HepG2 (cell line): ENCODE measurements around the gene MEX3C. TPM values are rescaled to one million over a fixed set of nuclear protein-coding genes. Genes with fewer than 3 reads are reported as not detected.

ENCODE experiments used
- ATAC-seq: fragments of 200-7000 bp; cut with Tn5 transposase; 3 replicates; pipeline ENCODE4 v1.9.1; 2020; ENCODE audit warnings: mild to moderate bottlenecking, moderate library complexity
- Bru-seq: library from RNA; stranded (reverse); fragments of 400-500 nt; gene quantifications from one replicate; lab custom pipeline; 2021; lab: Mats Ljungman, UMichigan
- BruChase-seq, 2 experiments: library from RNA; stranded (reverse); fragments of 400-500 nt; gene quantifications; one replicate each; lab custom pipeline; 2021; lab: Mats Ljungman, UMichigan
- BruUV-seq: library from RNA; stranded (reverse); fragments of 400-500 nt; replicated peaks from 2 replicates; lab custom pipeline; 2021; lab: Mats Ljungman, UMichigan
- CTCF ChIA-PET: fragments of 300-600 bp; formaldehyde crosslinking; extraction: SDS; loops from one replicate; lab custom pipeline; 2021; ENCODE audit warnings: low total read pairs, inconsistent platforms, low intra/inter-chr PET ratio; lab: Yijun Ruan, JAX
- POLR2A ChIA-PET: fragments of 350-600 bp; sonication (Branson Sonifier 250); formaldehyde crosslinking; loops from one replicate; lab custom pipeline; 2020; ENCODE audit warnings: antibody characterized with exemption, inconsistent platforms; lab: Yijun Ruan, JAX
- DNase-seq: peaks from one replicate; pipeline ENCODE4 v3.0.0-alpha.2; 2015; ENCODE audit warnings: low spot score
- FAIRE-seq: peaks from 3 replicates; lab custom pipeline; 2011; peaks lifted over from hg19 to GRCh38; lab: Jason Lieb, UNC
- H2AFZ ChIP-seq: one replicate; pipeline ENCODE4 v1.6.1; 2011; ENCODE audit warnings: low read length, inconsistent platforms
- H3K27ac ChIP-seq: fragments of 300-600 bp; 3 replicates; pipeline ENCODE4 v1.8.0; 2011; ENCODE audit warnings: mixed run types, mild to moderate bottlenecking, mixed read lengths, low read length, inconsistent platforms; ENCODE audit not compliant: insufficient read depth; ENCODE audit errors: extremely low read length
- H3K27me3 ChIP-seq, 2 experiments: fragments of 200-600 bp in 1 of 2; 2 replicates in 1 of 2; 3 replicates in 1 of 2; pipeline versions ENCODE4 v1.6.0 to v1.8.0; 2011; ENCODE audit warnings: low read length in 2 of 2, mild to moderate bottlenecking in 2 of 2, moderate library complexity in 2 of 2, inconsistent platforms in 1 of 2; ENCODE audit not compliant: insufficient read depth in 2 of 2, control insufficient read depth in 1 of 2
- H3K36me3 ChIP-seq, 2 experiments: fragments of 200-600 bp in 1 of 2; replicated peaks in 1 of 2; 2 replicates in 1 of 2; 3 replicates in 1 of 2; pipeline versions ENCODE4 v1.5.1 to v1.8.0; 2011; ENCODE audit warnings: low read length in 2 of 2, inconsistent platforms in 1 of 2; ENCODE audit not compliant: insufficient read depth in 2 of 2, control insufficient read depth in 1 of 2
- H3K4me1 ChIP-seq: 2 replicates; pipeline ENCODE4 v1.5.1; 2012; ENCODE audit warnings: low read length, inconsistent platforms; ENCODE audit not compliant: insufficient read depth
- H3K4me2 ChIP-seq: 2 replicates; pipeline ENCODE4 v1.6.0; 2011; ENCODE audit warnings: low read depth, low read length, inconsistent platforms
- H3K4me3 ChIP-seq, 3 experiments: fragments of 200-600 bp in 1 of 3; sonication (generic), shearing (Covaris generic) in 1 of 3; replicated peaks in 1 of 3; 2 replicates each; pipeline ENCODE4 v1.5.1; 2011 to 2016; ENCODE audit warnings: low read length in 3 of 3, inconsistent platforms in 2 of 3, low read depth in 2 of 3, mild to moderate bottlenecking in 2 of 3, control low read depth in 1 of 3, mixed read lengths in 1 of 3; ENCODE audit not compliant: insufficient read depth in 1 of 3
- H3K79me2 ChIP-seq: one replicate; pipeline ENCODE4 v1.6.1; 2011; ENCODE audit warnings: low read length, inconsistent platforms; ENCODE audit not compliant: insufficient read depth
- H3K9ac ChIP-seq: 2 replicates; pipeline ENCODE4 v1.6.0; 2011; ENCODE audit warnings: mild to moderate bottlenecking, low read depth, low read length, inconsistent platforms; ENCODE audit not compliant: insufficient read depth
- H3K9me3 ChIP-seq: 2 replicates; pipeline ENCODE4 v1.5.1; 2012; ENCODE audit warnings: mild to moderate bottlenecking, low read length
- H4K20me1 ChIP-seq: 2 replicates; pipeline ENCODE4 v1.6.0; 2011; ENCODE audit warnings: inconsistent platforms, mild to moderate bottlenecking, low read length, moderate library complexity; ENCODE audit not compliant: insufficient read depth
- CAMTA2 ChIP-seq: sonication (generic); formaldehyde crosslinking; IDR thresholded peaks from 2 replicates; pipeline ENCODE4 v1.4.0; 2020; ENCODE audit warnings: mild to moderate bottlenecking, missing genetic modification reagents, borderline replicate concordance
- CBX2 ChIP-seq, 2 experiments: fragments of 200-600 bp in 1 of 2; sonication (generic); formaldehyde crosslinking in 1 of 2; IDR thresholded peaks; 2 replicates each; pipeline versions ENCODE4 v1.7.0 to v1.8.1; 2018 to 2022; ENCODE audit warnings: low read depth in 2 of 2, low read length in 1 of 2, mild to moderate bottlenecking in 1 of 2, missing genetic modification reagents in 1 of 2
- GMEB2 ChIP-seq: IDR thresholded peaks from 2 replicates; pipeline ENCODE4 v1.6.1; 2016; ENCODE audit warnings: missing biosample characterization, missing genetic modification reagents, low read depth
- SKIL ChIP-seq: sonication (generic); formaldehyde crosslinking; IDR thresholded peaks from 2 replicates; pipeline ENCODE4 v1.8.0; 2022; ENCODE audit warnings: missing genetic modification reagents, mild to moderate bottlenecking, moderate library complexity, borderline replicate concordance
- SP1 ChIP-seq, 2 experiments: fragments of 450-650 bp in 1 of 2; sonication (generic) in 1 of 2; formaldehyde crosslinking in 1 of 2; IDR thresholded peaks; 2 replicates each; pipeline versions ENCODE4 v1.4.0 to v1.6.1; 2016 to 2020; ENCODE audit warnings: missing genetic modification reagents in 1 of 2
- THYN1 ChIP-seq: sonication (generic); formaldehyde crosslinking; IDR thresholded peaks from 2 replicates; pipeline ENCODE4 v1.8.1; 2023; ENCODE audit warnings: low read depth, mild to moderate bottlenecking, moderate library complexity, missing genetic modification reagents, borderline replicate concordance
- ZBTB44 ChIP-seq: sonication (generic); formaldehyde crosslinking; IDR thresholded peaks from 2 replicates; pipeline ENCODE4 v1.4.0; 2020; ENCODE audit warnings: missing genetic modification reagents
- ZNF326 ChIP-seq: sonication (generic); formaldehyde crosslinking; IDR thresholded peaks from 2 replicates; pipeline ENCODE4 v1.4.0; 2020; ENCODE audit warnings: missing genetic modification reagents, borderline replicate concordance
- ZNF550 ChIP-seq: sonication (generic); formaldehyde crosslinking; IDR thresholded peaks from 2 replicates; pipeline ENCODE4 v1.4.0; 2020; ENCODE audit warnings: mild to moderate bottlenecking, missing genetic modification reagents, borderline replicate concordance
- ZNF713 ChIP-seq: sonication (generic); formaldehyde crosslinking; IDR thresholded peaks from 2 replicates; pipeline ENCODE4 v1.4.0; 2020; ENCODE audit warnings: mild to moderate bottlenecking, missing genetic modification reagents
- WGBS: methylation state at CpG from one replicate; pipeline ENCODE4 v1.1.6; 2017; ENCODE audit warnings: low lambda C conversion rate; 5-methylcytosine and 5-hydroxymethylcytosine counted together
- in situ Hi-C: cut with HindIII; loops from 2 replicates; pipeline ENCODE4 v1.10.0; 2017; ENCODE audit warnings: low pct_unique_long_range_greater_than_20kb; ENCODE audit not compliant: extremely low pct_ligation_motif_present
- intact Hi-C: fragments of 100-400 bp; cut with micrococcal nuclease; formaldehyde crosslinking; loops from one replicate; pipeline ENCODE4 v1.10.0; 2022; ENCODE audit not compliant: unreplicated experiment
- long read RNA-seq, 2 experiments: library from RNA in 1 of 2; library from polyadenylated mRNA in 1 of 2; stranded (forward) in 1 of 2; unstranded in 1 of 2; transcript quantifications; one replicate each; pipeline ENCODE4 v2.0.0, GENCODE V29; 2019 to 2022
- polyA minus RNA-seq, 3 experiments: library from RNA; depleted of rRNA, polyadenylated mRNA; stranded (reverse); fragments of >200 nt; gene quantifications; 2 replicates each; pipeline ENCODE4 v1.2.3, GENCODE V29; 2011; ENCODE audit warnings: low replicate concordance in 1 of 3
- polyA plus RNA-seq, 8 experiments: library from polyadenylated mRNA; depleted of rRNA in 3 of 8; stranded (reverse) in 7 of 8; unstranded in 1 of 8; fragments of >200 nt; fragmentation: Illumina TruSeq in 4 of 8; extraction: Trizol in 4 of 8; gene quantifications; 2 replicates each; pipeline versions ENCODE4 v1.2.1 to v1.2.3, GENCODE V29; 2011 to 2016; ENCODE audit warnings: low read depth in 4 of 8, missing spikeins in 1 of 8, mixed read lengths in 1 of 8; ENCODE audit not compliant: insufficient read depth in 1 of 8
- total RNA-seq, 5 experiments: library from RNA; depleted of rRNA; stranded (reverse); fragments of >200 nt; fragmentation: Illumina TruSeq; extraction: Trizol; gene quantifications; 2 replicates each; pipeline ENCODE4 v1.2.3, GENCODE V29; 2016; ENCODE audit warnings: low read depth in 1 of 5

The MEX3C gene
- 36.4 and 36.7 TPM in 2 replicates for total RNA-seq (2016; rRNA removed; fragmentation: Illumina TruSeq; extraction: Trizol)
- 5.1 and 5.6 TPM in 2 replicates for total RNA-seq (2016; cell fraction: cytosol; rRNA removed; fragmentation: Illumina TruSeq; extraction: Trizol; ENCODE audit: low read depth)
- 36.6 and 39.9 TPM in 2 replicates for total RNA-seq (2016; cell fraction: insoluble cytoplasmic fraction; rRNA removed; fragmentation: Illumina TruSeq; extraction: Trizol)
- total RNA-seq (2016; cell fraction: membrane; rRNA removed; fragmentation: Illumina TruSeq; extraction: Trizol), result 25.8 and 26.4 TPM in 2 replicates
- total RNA-seq (2016; cell fraction: nucleus; rRNA removed; fragmentation: Illumina TruSeq; extraction: Trizol), result 46.3 and 52.7 TPM in 2 replicates
- 32.2 and 34.8 TPM in 2 replicates for polyA plus RNA-seq (2011; rRNA removed)
- 15.5 and 20.6 TPM in 2 replicates for polyA plus RNA-seq (2011; cell fraction: cytosol; rRNA removed)
- polyA plus RNA-seq (2011; cell fraction: nucleus; rRNA removed), result 13.8 and 16.8 TPM in 2 replicates
- 33.3 and 34.4 TPM in 2 replicates for polyA plus RNA-seq (2012)
- 1.6 and 1.7 TPM in 2 replicates for polyA plus RNA-seq (2016; cell fraction: cytosol; fragmentation: Illumina TruSeq; extraction: Trizol; ENCODE audit: low read depth)
- polyA plus RNA-seq (2016; cell fraction: insoluble cytoplasmic fraction; fragmentation: Illumina TruSeq; extraction: Trizol; ENCODE audit: low read depth), result 31.2 and 31.8 TPM in 2 replicates
- polyA plus RNA-seq (2016; cell fraction: membrane; fragmentation: Illumina TruSeq; extraction: Trizol; ENCODE audit: low read depth), result 10.0 and 11.0 TPM in 2 replicates
- polyA plus RNA-seq (2016; cell fraction: nucleus; fragmentation: Illumina TruSeq; extraction: Trizol; ENCODE audit: insufficient read depth, low read depth), result 22.4 and 22.7 TPM in 2 replicates
- polyA minus RNA-seq (2011; rRNA and poly(A)+ RNA removed; ENCODE audit: low replicate concordance), result 25.7 and 38.6 TPM in 2 replicates
- 28.8 and 32.2 TPM in 2 replicates for polyA minus RNA-seq (2011; cell fraction: cytosol; rRNA and poly(A)+ RNA removed)
- polyA minus RNA-seq (2011; cell fraction: nucleus; rRNA and poly(A)+ RNA removed), result 68.2 and 81.1 TPM in 2 replicates
- Bru-seq, nascent RNA, result percentile 97 among the genes with signal in this experiment
- percentile 98 among the genes with signal in this experiment for BruChase-seq, experiment 1, labeled RNA remaining after a 6-hour chase
- percentile 98 among the genes with signal in this experiment for BruChase-seq, experiment 2, labeled RNA remaining after a 2-hour chase
- long read RNA-seq, experiment 1, partial matches to known transcripts, result 0 of 3 reads
- long read RNA-seq, experiment 1, other reads (novel, unspliced or antisense), result 3 of 3 reads
- long read RNA-seq, experiment 2, transcript MEX3C-201 (2 exons, 3,781 nt), result major isoform, 14 of 65 reads
- long read RNA-seq, experiment 2, partial matches to known transcripts, result 2 of 65 reads
- long read RNA-seq, experiment 2, other reads (novel, unspliced or antisense), result 49 of 65 reads

- Histone ChIP-seq H3K4me3 (peak within 1 kb of the TSS; percentile 75 to 99 (median 90)), H3K4me2 (peak within 1 kb of the TSS; percentile 89), H3K27me3 (no peaks in the 10 kb centered on the region), H3K27ac (peak within 1 kb of the TSS; percentile 97), H2AFZ (peak within 1 kb of the TSS; percentile 65), H3K9ac (peak within 1 kb of the TSS; percentile 97), H3K9me3 (no peaks in the 10 kb centered on the region), H3K79me2 (peaks cover 40% of the 10 kb centered on the region), H3K4me1 (peaks cover 21% of the 10 kb centered on the region), H3K36me3 (no peaks in the 10 kb centered on the region), H4K20me1 (peaks cover 27% of the 10 kb centered on the region)
- in situ Hi-C loops, result no loop called here
- peak; percentile 42 for FAIRE-seq
- no TSS peak for BruUV-seq
- WGBS, result 1% methylated on average over 47 of the region's 51 CpGs
- intact Hi-C loops, result loop anchor here (1.0 to 5.0 kb wide), 2 partner anchors 81 to 184 kb away; no protein-coding TSS in a partner anchor
- peak; percentile 97 for DNase-seq
- ChIA-PET CTCF (no interaction called here), POLR2A (interaction anchor here (0.6 to 1.9 kb wide), 18 partner anchors 9 to 319 kb away, joined by 3 to 8 read pairs (median 4); partner anchors contain the start of genes ME2 and SMAD4)
- ATAC-seq, result peak; percentile 84
- no peak for TF ChIP-seq GMEB2 (CRISPR knock-in tag)
- TF ChIP-seq SKIL (CRISPR knock-in tag), result no peak
- TF ChIP-seq ZBTB44 (CRISPR knock-in tag), result no peak
- TF ChIP-seq ZNF550 (CRISPR knock-in tag), result no peak; the same call in 1 of the 2 replicates
- TF ChIP-seq ZNF713 (CRISPR knock-in tag), result no peak
- no peak for TF ChIP-seq ZNF326 (CRISPR knock-in tag)
- no peak for TF ChIP-seq CBX2 (IDR thresholded peaks at IDR 0.05; ENCODE audit: low read depth, low read length)
- no peak for TF ChIP-seq CBX2 (CRISPR knock-in tag; IDR thresholded peaks at IDR 0.05; ENCODE audit: low read depth)
- TF ChIP-seq THYN1 (CRISPR knock-in tag), result no peak
- no peak for TF ChIP-seq SP1 (IDR thresholded peaks at IDR 0.05)
- TF ChIP-seq SP1 (CRISPR knock-in tag; IDR thresholded peaks at IDR 0.05), result peak; percentile 89
- TF ChIP-seq CAMTA2 (CRISPR knock-in tag), result no peak; the same call in 1 of the 2 replicates
Measured at GRCh38 chr18:51197661-51198424, at the start of gene MEX3C. MEX3C (minus strand) TSS chr18:51197681; CDS start chr18:51197320, 361 bp downstream.
